Nephron progenitor cell (in vitro differentiated cells): ENCODE measurements around the gene CRTAP.

Source experiments
- DNase-seq: peaks from one replicate; pipeline ENCODE4 v3.0.0; 2021
- H3K27ac Mint-ChIP-seq: 2 replicates; pipeline ENCODE4 v1.8.0; 2021; ENCODE audit warnings: mild to moderate bottlenecking, moderate library complexity, mixed read lengths
- H3K27me3 Mint-ChIP-seq: 2 replicates; pipeline ENCODE4 v1.8.0; 2021; ENCODE audit warnings: mild to moderate bottlenecking, low read depth, mixed read lengths; ENCODE audit not compliant: poor library complexity
- H3K36me3 Mint-ChIP-seq: 2 replicates; pipeline ENCODE4 v1.8.0; 2021; ENCODE audit warnings: low read depth, mixed read lengths
- H3K4me1 Mint-ChIP-seq: 2 replicates; pipeline ENCODE4 v1.8.0; 2021; ENCODE audit warnings: mixed read lengths
- H3K4me3 Mint-ChIP-seq: 2 replicates; pipeline ENCODE4 v1.8.0; 2021; ENCODE audit warnings: mild to moderate bottlenecking, moderate library complexity, mixed read lengths
- H3K9me3 Mint-ChIP-seq: 2 replicates; pipeline ENCODE4 v1.8.0; 2021; ENCODE audit warnings: mild to moderate bottlenecking, moderate library complexity, mixed read lengths
- TF ChIP-seq, protein P1 (sequence below): fragments of 200-600 bp; sonication (generic); IDR thresholded peaks from 2 replicates; pipeline ENCODE4 v1.5.0; 2021; ENCODE audit warnings: antibody characterized with exemption

Gene CRTAP

GRCh38 chr3:33083958-33084357, 29.9 kb upstream of the CRTAP start:
- no peak overlapping the region for H3K27ac Mint-ChIP-seq
- no peak for DNase-seq
- H3K9me3 Mint-ChIP-seq = peaks cover 16% of the 10 kb centered on the region
- H3K4me3 Mint-ChIP-seq = no peak overlapping the region
- TF ChIP-seq, protein P1, sequence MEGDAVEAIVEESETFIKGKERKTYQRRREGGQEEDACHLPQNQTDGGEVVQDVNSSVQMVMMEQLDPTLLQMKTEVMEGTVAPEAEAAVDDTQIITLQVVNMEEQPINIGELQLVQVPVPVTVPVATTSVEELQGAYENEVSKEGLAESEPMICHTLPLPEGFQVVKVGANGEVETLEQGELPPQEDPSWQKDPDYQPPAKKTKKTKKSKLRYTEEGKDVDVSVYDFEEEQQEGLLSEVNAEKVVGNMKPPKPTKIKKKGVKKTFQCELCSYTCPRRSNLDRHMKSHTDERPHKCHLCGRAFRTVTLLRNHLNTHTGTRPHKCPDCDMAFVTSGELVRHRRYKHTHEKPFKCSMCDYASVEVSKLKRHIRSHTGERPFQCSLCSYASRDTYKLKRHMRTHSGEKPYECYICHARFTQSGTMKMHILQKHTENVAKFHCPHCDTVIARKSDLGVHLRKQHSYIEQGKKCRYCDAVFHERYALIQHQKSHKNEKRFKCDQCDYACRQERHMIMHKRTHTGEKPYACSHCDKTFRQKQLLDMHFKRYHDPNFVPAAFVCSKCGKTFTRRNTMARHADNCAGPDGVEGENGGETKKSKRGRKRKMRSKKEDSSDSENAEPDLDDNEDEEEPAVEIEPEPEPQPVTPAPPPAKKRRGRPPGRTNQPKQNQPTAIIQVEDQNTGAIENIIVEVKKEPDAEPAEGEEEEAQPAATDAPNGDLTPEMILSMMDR = no peak
- H3K27me3 Mint-ChIP-seq = no peaks in the 10 kb centered on the region
- peaks cover 8% of the 10 kb centered on the region for H3K4me1 Mint-ChIP-seq
- peaks cover 22% of the 10 kb centered on the region for H3K36me3 Mint-ChIP-seq

DNA sequence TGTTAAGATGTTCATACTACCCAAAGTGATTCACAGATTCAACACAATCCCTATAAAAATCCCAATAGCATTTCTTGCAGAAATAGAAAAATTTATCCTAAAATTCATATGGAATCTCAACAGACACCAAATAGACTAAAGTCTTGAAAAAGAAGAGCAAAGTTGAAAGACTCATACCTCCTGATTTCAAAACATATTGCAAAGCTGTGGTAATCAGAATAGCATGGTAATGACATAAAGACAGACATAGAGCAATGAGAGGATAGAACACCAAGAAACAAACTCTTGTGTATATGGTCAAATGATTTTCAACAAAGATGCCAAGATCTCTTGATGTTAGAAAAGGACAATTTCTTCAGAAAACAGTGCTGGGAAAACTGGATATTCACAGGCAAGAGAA, 25.1 kb upstream of the CRTAP start:
- Mint-ChIP-seq H3K4me1 (no peaks in the 10 kb centered on the region), H3K27ac (no peak overlapping the region), H3K27me3 (no peaks in the 10 kb centered on the region), H3K9me3 (peaks cover 22% of the 10 kb centered on the region), H3K4me3 (no peak overlapping the region), H3K36me3 (peaks cover 69% of the 10 kb centered on the region)
- DNase-seq = no peak
- TF ChIP-seq, protein P1 = no peak

DNA sequence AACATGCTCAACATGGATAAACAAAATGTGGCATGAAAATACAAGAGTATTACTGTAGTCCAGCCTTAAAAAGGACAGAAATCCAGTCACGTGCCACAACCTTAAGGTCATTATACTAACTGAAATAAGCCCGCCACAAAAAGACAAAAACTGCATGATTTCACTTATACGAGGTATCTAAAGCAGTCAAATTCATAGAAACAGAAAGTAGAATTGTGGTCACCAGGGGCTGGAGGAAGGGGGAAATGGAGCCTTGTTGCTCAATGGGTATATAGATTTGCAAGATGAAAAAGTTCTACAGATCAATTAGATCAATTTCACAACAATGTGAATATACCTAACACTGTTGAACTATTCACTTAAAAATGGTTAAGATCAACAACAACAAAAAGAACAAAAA, 24.3 kb upstream of the CRTAP start:
- DNase-seq = no peak
- Mint-ChIP-seq H3K27me3 (no peaks in the 10 kb centered on the region), H3K27ac (no peak overlapping the region), H3K4me1 (no peaks in the 10 kb centered on the region), H3K4me3 (no peak overlapping the region), H3K36me3 (peaks cover 71% of the 10 kb centered on the region), H3K9me3 (peaks cover 22% of the 10 kb centered on the region)
- TF ChIP-seq, protein P1 = no peak

DNA sequence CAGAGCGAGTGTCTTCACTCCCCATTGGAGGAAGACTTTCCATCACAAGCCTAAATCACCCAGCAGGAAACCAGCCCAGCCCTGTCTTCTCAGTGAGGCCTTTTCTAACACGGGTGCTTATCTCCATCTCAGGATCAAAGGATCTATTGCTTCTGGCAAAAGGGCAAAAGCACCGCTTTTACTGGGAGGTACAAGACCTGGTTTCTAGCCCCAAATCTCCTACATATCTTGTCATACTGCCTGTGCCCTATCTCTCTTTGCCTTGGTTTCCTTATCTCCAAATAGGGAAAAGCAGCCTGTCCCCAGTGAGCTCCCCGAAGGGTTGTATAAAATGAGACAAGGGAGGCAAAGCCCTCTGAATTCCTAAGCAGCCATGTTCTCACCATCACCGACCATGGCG, 22.1 kb upstream of the CRTAP start:
- Mint-ChIP-seq H3K27me3 (no peaks in the 10 kb centered on the region), H3K27ac (no peak overlapping the region), H3K4me1 (peaks cover 13% of the 10 kb centered on the region), H3K4me3 (no peak overlapping the region), H3K36me3 (peaks cover 68% of the 10 kb centered on the region), H3K9me3 (peaks cover 22% of the 10 kb centered on the region)
- TF ChIP-seq, protein P1 = no peak
- DNase-seq = no peak

DNA sequence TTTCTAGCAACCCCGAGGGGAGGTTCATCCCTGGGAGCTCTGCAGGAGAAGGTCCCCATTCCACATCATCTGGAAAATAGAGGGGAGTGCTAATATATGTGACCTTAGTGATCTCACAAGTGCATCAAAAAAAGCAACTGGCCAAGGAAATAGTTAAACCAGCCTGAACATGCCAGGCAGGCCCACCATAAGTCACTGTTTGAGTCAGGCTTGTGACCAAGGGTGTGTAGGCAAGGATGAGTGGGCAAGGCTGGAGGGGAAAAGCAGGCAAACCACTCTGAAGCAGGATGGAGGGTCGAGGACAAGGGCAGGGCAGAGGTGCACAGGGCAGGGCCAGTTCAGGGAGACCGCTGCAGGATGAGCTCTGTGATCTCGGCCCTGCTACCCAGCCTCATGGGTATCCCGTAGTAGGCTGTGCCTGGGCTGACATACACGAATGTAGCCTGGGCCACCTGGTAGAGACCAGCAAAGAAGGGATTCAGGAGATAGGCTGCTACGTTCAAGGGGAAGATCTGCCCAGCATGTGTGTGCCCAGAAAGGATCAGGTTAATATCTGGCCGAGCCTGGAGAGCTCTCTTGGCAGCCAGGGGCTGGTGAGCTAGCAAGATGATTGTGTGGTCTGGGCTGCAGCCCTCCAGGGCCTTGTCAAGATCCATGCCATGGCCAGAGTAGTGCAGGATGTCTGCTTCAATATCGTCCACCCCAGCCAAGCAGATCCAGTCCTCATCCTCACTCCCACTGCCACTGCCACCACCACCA, 21.1 kb upstream of the CRTAP start:
- no peak for DNase-seq
- H3K9me3 Mint-ChIP-seq = peaks cover 19% of the 10 kb centered on the region
- no peak overlapping the region for H3K27ac Mint-ChIP-seq
- H3K27me3 Mint-ChIP-seq = no peaks in the 10 kb centered on the region
- TF ChIP-seq, protein P1 = no peak
- H3K4me3 Mint-ChIP-seq = no peak overlapping the region
- H3K36me3 Mint-ChIP-seq = peaks cover 61% of the 10 kb centered on the region
- H3K4me1 Mint-ChIP-seq = peaks cover 17% of the 10 kb centered on the region

DNA sequence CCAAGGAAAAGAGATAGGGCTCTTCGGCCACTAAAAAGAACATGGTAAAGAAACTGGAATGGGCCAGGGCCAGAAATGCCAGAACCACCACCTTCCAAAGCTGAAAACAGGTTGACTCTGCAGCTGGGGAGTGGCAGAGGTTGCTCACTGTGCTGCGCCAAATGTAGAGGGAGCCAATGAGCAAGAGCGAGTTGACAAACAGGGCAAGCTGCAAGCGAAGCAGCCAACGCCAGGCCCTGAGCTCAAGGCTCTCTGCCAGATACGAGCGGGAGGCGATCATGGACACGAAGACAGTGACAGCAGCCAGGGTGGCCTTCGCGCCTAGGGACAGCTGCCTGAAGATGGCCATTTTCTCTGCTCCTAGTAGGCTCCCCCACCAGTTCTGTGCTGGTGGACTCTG, 20.0 kb upstream of the CRTAP start:
- peaks cover 3% of the 10 kb centered on the region for H3K27me3 Mint-ChIP-seq
- H3K27ac Mint-ChIP-seq = no peak overlapping the region
- TF ChIP-seq, protein P1 = no peak
- peaks cover 7% of the 10 kb centered on the region for H3K9me3 Mint-ChIP-seq
- DNase-seq = no peak
- no peak overlapping the region for H3K4me3 Mint-ChIP-seq
- peaks cover 17% of the 10 kb centered on the region for H3K4me1 Mint-ChIP-seq
- peaks cover 50% of the 10 kb centered on the region for H3K36me3 Mint-ChIP-seq
